CD4-positive, alpha-beta T cell treated with Interferon gamma for 1 hour (primary cell): ENCODE data around the gene THAP9.
"Not testable (repeated sequence)": the region's sequence is repeated elsewhere in the genome, so short reads cannot be mapped to it uniquely, and the experiment has no call there.

Experiments
- DNase-seq: peaks from one replicate; pipeline ENCODE4 v3.0.0-alpha.2; 2020

THAP9 gene

GRCh38 chr4:82898322-82899243, 2.0 kb upstream of the THAP9 start:
- DNase-seq, result no peak

GRCh38 chr4:82899374-82900065, 1.0 kb upstream of the THAP9 start:
- no peak for DNase-seq

GRCh38 chr4:82900066-82900410, 497 bp upstream of the THAP9 start:
- DNase-seq, result no peak

GRCh38 chr4:82901183-82901718, 716 bp downstream of the THAP9 start:
- DNase-seq, result no peak

- DNase-seq, result no peak
Observed at GRCh38 chr4:82903737-82904136, 3.2 kb downstream of the THAP9 start.

GRCh38 chr4:82905205-82905604, 4.7 kb downstream of the THAP9 start:
- no peak for DNase-seq

- DNase-seq, result no peak
Observed at GRCh38 chr4:82906469-82906868, 5.9 kb downstream of the THAP9 start.

- DNase-seq, result no peak
Observed at GRCh38 chr4:82909326-82909725, 8.8 kb downstream of the THAP9 start.

- DNase-seq, result no peak
Observed at GRCh38 chr4:82913305-82913704, 12.8 kb downstream of the THAP9 start.

- not testable (repeated sequence) for DNase-seq
Observed at GRCh38 chr4:82913968-82914367, 13.4 kb downstream of the THAP9 start.

- no peak for DNase-seq
Observed at GRCh38 chr4:82918091-82918490, 17.6 kb downstream of the THAP9 start.

GRCh38 chr4:82919386-82919785, 18.9 kb downstream of the THAP9 start:
- DNase-seq, result no peak

- DNase-seq, result no peak
Observed at GRCh38 chr4:82921795-82922194, 21.3 kb downstream of the THAP9 start.

- no peak for DNase-seq
Observed at GRCh38 chr4:82930848-82931755, 30.6 kb downstream of the THAP9 start.

GRCh38 chr4:82934441-82934840, 33.9 kb downstream of the THAP9 start:
- no peak for DNase-seq

GRCh38 chr4:82939414-82939813, 38.9 kb downstream of the THAP9 start:
- no peak for DNase-seq

GRCh38 chr4:82947498-82947897, 47.0 kb downstream of the THAP9 start:
- DNase-seq, result no peak

GRCh38 chr4:82948647-82949204, 48.2 kb downstream of the THAP9 start:
- no peak for DNase-seq

GRCh38 chr4:82951196-82951595, 50.7 kb downstream of the THAP9 start:
- DNase-seq, result no peak

GRCh38 chr4:82954212-82954611, 53.7 kb downstream of the THAP9 start:
- no peak for DNase-seq

GRCh38 chr4:82957045-82957444, 56.5 kb downstream of the THAP9 start:
- no peak for DNase-seq

GRCh38 chr4:82965763-82966162, 65.2 kb downstream of the THAP9 start:
- no peak for DNase-seq

- no peak for DNase-seq
Observed at GRCh38 chr4:82968972-82969371, 68.4 kb downstream of the THAP9 start.
